ENCODE data around the gene COL23A1.

The COL23A1 gene

DNA sequence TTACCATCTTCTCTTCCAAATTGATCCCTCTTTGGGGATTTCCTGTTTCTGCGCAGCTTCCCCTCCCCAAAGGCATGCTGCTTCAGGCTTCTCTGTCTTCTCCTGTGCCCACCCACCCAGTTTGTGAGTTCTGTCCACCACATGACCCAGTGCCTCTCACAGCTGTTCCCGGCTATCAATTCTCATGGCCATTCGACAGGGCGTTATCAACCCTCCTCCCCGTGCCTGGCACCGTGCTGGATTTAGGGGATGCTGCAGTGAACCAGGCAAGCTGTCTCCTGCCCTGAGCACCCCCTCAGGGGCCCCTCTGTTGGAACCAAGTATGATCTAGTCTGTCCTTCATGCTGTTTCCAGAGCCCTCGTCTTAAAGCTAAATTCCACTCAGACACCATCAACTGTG is 38.7 kb downstream of the COL23A1 start:
- no peak for DNase-seq

DNA sequence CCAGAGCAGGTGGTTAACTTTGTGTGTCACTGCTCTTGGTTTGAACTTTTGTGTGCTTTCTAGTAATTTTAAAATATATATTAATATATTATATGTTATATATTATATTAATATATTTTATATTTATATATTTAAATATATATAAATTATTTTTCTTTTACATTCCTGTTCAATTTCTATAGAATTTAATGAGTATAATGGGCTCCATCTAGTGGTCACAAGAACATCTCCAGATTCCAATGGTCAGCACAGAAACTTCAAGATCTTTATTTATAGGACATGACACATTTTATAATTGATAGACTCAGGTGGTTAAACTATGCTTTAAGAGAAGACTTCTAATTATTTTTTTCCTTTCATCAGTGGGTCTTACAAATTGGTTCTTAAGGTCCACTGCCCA is 39.1 kb downstream of the COL23A1 start:
- DNase-seq = no peak

DNA sequence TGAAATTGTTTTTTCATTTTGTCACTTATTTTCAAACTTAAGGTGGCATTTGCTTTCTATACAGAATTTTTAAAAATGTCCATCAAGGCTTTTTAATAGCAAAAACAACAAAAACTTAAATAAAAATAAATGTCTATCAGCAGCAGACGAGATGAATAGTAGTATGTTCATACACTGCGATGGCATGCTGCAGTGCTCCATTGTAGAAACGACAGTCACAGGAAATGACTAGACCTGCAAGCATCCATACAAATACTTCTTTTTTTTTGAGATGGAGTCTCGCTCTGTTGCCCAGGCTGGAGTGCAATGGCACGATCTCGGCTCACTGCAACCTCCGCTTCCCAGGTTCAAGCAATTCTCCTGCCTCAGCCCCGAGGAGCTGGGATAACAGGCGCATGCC is 41.4 kb downstream of the COL23A1 start:
- no peak for DNase-seq

DNA sequence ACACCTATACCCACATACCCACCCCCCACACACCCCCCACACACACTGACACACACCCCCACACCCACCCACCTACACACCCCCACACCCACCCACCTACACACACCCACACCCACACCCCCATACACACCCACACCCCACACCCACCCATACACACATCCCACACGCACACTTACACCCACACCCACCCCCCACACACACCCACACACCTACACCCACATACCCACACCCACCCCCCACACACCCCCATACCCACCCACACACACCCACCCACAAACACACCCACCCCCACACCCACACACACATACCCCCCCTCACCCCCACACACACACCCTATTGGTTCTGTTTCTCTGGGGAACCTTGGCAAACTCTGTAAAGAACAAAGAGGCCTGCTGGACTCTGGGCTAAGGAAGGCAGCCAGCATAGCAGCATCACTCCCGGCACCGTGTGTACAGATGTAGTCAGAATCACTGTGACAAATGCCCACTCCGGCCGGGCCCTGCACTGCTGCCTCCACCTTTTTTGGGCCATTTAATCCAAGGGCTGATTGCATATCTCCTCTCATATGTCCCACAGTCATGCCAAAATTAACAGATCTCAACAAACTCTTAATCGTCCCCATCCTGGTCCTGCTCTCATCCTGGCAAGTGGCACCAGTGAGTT is 42.3 kb downstream of the COL23A1 start:
- no peak for DNase-seq

DNA sequence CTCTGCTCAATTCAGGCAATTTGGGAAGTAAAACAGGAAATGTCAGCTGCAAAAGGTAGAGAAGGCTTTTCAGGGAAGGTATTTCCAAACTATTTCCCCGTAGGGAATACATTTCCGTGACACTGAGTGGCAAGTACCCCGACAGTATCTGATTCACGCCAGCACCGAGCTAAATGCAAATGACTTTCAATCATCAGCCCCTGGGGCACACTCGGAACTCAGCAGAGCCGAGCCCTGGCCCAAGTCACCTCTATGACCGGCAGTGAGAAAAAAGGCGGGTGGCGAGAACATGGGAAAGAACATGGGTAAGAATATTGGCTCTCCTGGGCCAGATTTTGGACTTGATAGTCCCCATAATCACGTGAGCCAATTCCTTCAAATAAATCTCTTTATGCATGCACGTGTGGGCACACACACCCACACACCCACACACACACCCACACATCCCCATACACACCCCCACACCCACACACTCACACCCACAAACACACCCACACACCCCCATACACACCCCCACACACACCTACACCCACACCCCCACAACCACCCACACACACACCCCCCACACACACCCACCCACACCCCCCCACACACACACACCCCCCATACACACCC is 43.0 kb downstream of the COL23A1 start:
- no peak for DNase-seq

DNA sequence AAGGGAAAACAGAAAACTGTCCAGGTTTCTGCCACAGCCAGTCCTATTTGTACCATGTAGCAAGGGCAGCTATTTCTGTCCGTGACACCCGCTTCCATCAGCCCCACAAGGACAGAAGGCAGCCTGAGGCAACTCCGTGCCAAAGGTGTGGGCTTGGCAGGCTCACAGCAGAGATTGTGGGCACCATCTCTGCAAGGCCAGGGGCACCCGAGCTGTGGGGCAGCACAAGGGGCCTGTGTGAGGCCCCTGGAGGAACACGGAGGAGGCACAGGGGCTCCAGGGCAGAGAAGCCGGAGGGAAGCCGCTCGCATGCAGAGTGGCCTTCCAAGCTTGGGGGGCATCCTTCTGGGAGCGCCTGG is 43.5 kb downstream of the COL23A1 start:
- DNase-seq = no peak

DNA sequence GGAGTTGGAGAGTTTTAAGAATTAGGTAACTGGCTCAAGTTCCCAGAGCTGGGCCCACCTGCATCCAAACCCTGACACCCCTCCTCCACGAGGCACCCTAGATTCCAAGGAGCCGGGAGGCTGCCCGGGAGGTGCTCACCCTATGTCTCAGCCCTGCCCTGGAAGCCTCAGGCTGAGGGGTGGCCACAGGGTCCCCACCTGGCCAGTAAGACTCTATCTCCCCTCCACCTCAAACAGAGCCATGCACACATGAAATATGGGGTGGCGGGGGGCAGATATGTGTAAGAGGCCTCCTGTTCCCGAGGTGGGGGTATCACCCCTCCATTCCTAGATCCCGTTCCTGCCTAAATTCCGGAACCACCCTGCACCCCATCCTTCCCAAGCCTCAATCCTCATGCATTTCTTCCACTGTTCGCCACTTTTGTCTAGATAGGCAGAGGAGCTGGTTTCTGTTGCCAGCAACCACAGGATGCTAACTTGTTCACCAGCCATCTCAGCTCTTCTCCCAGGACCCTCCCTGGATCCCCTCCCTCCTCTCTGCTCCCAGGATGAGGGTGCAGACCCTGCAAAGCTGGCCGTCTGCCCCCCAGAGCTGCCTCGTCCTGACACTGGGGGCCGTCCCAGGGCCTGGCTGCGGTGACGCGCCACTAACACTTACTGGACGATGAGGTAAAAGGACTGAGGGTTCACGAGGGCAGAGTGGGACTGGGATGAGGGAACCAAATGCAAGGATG is 44.1 kb downstream of the COL23A1 start:
- DNase-seq = no peak

DNA sequence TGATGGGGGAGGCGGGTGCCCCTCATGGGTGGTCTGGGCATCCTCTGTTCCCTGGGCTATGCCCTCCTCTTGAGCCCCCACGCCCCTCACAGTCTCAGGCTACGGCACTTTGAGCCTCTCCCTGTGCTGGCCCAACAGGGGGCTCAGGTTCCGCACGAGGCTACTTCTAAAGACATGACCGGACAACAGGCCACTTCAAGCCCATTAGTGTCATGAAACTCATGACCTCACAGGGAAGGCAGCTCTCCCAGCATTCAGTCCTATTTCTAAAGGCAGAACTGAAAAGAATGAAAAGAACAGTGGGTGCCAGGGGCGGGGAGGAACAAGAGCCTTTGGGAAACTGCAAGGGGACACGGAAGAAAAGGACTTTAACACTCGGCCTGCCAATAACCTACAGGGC is 45.0 kb downstream of the COL23A1 start:
- no peak for DNase-seq

DNA sequence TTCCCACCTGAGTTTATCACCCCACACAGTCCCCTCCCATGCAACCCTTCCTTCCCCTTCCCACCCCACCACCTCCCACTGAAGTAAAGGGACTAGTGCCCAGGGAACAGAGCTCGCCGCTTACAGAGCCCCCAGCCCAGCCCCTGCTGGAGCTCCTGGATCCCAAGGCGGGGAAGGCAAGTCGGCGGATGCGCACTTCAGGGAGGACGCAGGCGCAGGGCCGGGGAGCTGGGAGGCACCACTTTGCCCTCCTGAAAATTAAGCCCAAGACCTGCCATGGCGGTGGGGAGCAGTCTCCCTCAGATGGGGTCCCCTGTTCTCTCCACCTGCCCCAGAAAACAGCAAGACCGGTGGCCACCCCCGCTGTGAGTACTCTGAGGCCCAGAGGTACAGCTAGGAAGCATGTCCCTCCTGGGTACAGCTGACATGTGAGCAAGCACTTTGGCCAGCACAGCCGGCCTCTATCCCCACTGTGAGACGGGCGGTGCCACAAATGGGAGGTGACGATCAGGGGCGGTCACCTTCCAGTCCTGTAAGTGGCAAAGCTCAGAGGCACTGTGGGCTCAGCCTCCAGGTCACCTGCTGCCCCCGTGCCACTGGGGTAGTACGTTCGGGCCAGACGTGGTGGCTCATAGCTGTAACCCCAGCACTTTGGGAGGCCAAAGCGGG is 45.9 kb downstream of the COL23A1 start:
- DNase-seq = no peak

DNA sequence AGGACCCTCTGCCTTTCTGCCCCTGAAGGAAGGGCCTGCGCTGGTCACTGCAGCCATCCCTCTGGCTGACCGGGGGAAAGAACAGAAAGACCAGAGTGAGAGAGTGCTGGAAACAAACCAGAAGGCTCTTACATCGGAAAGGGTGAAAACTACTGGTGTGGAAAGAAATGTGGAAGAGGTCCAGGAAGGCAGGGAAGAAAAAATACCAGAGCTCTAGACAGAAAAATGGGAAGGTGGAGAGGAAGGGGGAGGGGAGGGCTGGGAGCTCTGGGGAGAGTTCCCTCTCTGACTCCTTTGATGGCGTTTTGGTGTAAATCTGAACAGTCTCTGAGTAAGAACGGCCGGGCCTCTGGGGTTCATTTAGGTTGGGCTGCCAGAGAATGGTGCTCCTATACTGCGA is 47.7 kb downstream of the COL23A1 start:
- no peak for DNase-seq

DNA sequence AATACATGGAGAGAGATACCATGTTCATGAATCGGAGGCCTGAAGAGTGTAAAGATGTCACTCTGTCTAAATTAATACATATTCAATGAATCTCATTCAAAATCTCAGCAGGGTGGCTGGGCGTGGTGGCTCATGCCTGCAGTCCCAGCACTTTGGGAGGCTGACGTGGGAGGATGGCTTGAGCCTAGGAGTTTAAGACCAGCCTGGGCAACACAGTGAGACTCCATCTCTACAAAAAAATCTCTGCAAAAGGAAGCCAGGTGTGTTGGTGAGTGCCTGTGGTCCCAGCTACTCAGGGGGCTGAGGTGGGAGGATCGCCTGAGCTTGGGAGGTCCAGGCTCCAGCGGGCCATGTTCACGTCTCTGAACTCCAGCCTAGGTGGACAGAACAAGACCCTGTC is 49.7 kb downstream of the COL23A1 start:
- DNase-seq = no peak

DNA sequence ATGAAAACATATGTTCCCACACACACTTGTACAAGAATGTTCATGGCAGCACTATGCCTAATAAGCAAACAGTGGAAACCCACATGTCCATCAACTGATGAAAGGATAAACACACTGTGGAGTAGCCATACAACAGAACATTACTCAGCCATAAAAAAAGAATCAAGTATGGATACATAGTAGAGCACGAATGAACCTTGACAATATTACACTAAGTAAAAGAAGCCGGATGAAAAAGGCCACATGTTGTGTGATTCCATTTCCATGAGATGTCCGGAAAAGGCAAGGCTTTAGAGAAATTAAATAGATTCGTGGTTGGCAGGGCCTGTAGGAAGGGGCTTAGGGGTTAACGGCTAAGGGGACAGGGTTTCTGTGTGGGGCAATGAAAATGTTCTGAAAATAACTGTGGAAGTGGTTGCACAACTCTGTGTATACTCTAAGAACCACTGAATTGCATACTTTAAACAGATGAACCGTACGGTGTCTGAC is 51.4 kb downstream of the COL23A1 start:
- DNase-seq = no peak

DNA sequence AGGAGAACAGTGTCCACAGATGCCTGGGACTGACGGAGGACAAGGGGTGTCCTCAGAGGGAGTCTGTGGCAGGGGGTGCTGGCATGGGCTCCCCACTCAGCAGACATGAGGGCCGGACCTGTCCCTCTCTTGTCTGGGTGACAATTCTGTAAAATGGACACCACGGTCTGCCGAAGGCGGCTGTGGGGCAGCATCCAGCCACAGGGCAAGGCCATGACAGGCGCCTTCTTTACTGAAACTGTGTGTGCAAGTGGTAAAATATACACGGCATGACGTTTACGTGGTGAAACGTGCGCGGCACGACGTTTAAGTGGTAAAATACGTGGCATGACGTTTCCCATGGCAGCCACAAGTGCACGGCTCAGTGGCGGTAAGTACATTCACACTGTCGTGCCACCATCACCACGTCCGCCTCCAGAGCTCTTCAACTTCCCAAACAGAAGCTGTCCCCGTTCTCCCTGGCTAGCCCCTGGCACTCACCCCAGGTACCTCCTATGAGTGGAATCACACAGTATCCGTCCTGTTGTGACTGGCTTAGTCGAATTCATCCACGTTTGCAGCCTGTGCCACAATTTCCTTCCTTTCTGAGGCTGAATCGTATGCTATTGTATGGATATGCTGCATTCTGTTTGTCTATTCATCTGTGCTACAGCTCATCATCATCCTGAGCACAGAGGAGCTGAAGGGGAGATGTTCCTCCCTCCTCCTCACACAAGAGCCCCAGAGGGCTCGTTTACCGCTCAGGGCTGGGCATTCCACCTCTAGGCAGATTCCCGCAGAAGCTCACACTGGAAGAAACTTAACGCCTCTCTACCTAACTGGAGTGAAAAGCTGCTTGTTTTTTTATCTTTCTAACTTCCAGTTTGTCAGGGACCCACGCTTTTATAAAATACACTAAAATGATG is 52.5 kb downstream of the COL23A1 start:
- DNase-seq = no peak

DNA sequence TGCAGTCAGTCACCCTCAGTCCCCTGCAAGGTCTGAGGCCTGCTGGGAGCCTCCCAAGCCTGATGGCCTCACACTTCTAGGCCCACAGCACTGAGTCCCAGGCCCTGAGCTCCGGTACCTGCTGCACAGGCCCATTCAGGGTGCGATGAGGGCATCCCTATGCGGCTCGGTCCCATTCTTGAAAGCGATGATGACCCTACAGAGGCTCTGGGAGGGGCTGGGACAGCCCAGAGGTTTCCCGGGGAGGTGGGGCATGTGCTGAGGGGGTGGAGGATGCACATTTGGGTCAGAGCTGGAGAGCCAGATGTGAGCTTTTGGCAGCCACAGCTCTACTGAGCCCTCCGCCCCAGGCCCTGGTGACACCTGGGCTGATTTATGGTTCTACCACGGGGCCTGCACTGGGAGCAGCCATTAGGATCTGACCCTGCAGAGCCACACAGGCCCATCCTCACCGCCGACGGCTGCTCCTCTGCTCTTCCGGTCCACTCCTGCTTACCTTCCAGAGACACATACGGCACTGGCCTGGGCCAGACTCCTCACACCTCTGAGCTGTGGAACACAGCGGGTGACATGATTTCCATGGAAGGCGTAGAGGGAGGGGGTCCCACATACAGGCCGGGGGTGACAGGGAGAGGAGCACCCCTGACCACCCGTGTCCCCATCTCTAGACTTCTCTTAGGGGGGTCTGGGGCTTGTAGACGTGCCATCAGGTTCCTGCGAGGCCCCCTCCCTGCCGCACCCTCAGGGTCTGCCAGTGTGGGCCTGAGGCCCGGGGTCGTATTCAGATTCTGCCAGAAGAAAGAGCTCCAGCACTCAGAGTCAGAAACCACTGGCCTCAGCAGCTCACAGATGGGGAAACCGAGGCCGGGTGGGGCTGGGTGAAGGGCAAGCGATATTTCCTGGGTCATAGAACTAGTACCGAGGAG is 53.4 kb downstream of the COL23A1 start:
- DNase-seq = no peak

DNA sequence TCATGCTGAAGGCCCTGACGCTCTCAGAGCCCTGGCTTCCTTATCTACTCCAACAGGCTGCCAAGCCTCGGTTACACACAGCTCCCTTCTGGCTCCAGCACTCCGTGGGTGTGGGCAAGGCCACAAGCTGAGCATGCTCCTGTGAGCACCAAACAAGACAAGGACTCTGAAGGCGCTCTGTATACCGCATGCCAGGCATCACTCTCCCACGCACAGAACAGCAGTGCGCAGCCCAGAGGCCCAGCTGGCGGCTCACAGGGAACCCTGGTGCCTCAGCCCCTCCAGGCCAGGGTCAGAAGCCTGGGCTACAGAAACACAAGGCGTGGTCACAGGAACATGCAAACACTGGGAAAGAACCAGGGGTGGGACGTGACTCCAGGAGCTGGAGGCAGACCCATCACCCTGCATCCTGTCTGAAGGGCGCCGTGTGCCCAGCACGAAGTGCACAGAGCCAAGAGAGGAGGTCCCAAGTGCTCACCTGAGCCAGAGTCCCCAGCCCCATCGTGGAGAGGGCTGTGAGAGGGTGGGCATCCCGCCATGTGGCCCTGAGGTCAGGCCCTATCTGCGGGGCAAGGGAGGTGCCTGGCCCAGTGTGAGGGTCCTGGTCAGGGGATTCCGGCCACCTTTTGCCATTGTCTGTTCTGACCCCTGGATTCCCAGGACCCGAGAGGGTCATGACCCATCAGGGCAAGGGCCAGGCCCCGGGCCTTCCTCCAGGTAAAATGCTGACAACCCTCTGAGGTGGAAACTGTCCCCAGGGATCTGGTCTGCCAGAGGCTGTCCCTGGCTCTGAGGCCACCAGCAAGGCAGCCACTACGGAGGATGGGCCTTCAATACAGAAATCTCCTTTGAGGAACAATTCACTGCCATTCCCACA is 54.7 kb downstream of the COL23A1 start:
- DNase-seq = no peak

DNA sequence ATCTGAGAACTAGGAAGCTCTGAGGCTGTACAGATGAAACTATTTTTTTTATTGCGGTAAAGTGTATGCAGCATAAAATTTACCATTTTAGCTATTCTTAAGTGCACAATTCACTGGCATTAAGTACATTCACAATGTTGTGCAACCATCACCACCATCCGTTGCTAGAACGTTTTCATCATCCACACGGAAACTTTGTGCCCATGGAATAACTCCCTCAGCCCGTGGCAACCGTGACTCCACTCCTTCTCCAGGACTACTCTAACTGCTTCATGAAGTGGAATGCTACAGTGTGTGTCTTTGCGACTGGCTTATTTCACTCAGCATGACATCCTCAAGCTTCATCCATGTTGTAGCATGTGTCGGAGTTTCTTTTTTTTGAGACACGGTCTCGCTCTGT is 57.1 kb downstream of the COL23A1 start:
- no peak for DNase-seq

DNA sequence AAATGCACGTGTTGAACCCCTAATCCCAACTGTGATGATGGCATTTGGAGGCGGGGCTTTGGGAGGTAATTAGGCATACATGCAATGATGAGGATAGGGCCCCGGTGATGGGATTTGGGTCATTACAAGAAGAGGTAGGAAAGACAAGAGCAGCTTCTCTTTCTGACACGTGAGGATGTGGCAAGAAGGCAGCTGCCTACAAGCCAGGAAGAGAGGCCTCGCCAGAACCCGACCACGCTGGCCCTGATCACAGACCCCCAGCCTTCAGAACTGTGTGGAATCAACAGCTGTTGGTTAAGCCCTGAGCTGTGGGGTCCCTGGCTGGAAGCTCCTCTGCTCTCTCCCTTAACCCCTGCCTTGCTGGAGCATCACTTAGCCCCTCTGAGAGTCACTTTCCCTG is 57.5 kb downstream of the COL23A1 start:
- no peak for DNase-seq

DNA sequence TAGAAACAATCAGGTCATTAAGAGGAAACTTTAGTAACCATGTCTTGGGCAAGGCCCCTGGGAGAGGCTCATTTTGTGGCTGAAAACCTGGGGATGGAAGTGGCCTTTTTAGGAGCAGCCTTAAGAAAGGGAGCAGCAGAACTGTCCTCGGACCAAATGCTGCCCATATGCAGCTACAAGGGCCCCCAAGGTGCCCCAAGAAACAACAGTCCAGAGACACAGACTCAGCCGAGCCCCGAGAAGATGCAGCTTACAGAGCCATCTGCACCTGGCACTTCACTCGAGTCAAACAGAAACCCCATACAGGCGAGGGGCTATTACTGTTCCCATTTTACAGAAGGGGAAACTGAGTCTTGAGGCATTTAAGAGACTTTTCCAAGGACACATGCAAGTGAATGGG is 58.0 kb downstream of the COL23A1 start:
- DNase-seq = no peak

DNA sequence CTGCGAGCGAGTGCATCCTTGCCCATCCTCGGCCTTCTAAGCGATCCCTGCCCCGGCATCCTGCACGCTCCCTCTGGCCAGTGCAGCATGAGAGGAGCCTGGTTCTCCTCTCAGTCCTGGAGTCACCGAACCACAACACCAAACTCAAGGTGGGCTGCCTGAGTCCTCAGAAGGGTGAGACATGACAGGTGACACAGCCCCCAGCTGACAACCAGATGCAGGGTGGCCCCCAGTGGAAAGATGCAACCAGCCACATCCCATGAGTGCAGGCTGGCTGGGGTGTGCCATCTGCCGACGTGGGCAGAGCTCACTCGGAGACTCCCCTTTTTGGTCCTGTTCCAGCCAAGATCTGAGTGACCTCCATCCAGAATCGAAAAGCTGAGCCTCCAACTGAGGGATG is 58.4 kb downstream of the COL23A1 start:
- no peak for DNase-seq

DNA sequence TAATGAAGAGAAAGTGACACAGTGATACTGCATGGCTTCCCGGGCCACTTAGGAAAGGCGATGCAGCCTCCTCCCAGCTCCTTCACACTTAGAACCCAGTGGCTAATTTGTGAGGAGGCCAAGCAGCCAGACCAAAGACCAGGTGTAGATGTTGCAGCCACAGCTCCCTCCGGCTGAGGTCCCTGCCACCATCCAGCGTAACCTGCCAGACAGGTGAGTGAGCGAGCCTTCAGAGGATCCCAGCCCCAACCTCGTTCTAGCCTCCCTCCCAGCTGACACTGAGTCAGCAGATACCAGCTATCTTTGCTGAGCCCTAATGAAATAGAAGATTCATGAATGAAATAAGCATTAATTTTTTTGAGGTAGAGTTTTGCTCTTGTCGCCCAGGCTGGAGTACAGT is 59.7 kb downstream of the COL23A1 start:
- DNase-seq = no peak

DNA sequence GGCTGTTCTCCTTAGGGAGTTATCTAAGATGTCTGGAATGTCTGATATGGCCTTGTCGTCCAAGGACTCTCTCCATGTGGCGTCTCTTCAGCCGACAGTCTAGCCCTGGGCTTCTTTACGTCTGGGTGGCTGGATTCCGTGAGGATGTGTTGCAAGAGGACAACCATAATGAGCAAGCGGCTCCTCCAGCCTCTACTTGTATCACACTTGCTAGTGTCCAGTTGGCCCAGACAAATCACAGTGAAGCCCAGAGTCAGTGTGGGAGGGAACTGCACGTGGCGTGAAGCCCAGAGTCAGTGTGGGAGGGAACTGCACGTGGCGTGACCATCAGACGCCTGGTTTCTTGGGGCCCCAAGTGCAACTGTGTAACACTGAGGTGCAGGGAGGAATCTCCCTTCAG is 61.1 kb downstream of the COL23A1 start:
- no peak for DNase-seq

Data from activated naive CD4-positive, alpha-beta T cell treated with anti-CD3 and anti-CD28 coated beads, Interleukin-2, amount 50 U/mL, for 16 hours (primary cell).